Smooth muscle cell (in vitro differentiated cells): Measurements from ENCODE around the gene ASTN2. TPM values are rescaled to one million over a fixed set of nuclear protein-coding genes. Genes with fewer than 3 reads are reported as not detected.

Experiments
- DNase-seq: peaks from one replicate; lab custom pipeline; 2025; ENCODE audit not compliant: unreplicated experiment; lab: John Stamatoyannopoulos, UW
- H2AFZ ChIP-seq: fragments of 200-600 bp; sonication (generic); 2 replicates; pipeline ENCODE4 v1.6.0; 2016; ENCODE audit warnings: antibody characterized with exemption, low read depth, mild to moderate bottlenecking
- H3F3A ChIP-seq: fragments of 200-600 bp; sonication (generic); 2 replicates; pipeline ENCODE4 v1.6.0; 2017; ENCODE audit warnings: antibody characterized with exemption, low read depth
- H3K27ac ChIP-seq: fragments of 200-600 bp; sonication (generic); 2 replicates; pipeline ENCODE4 v1.5.1; 2016; ENCODE audit warnings: low read depth, mild to moderate bottlenecking
- H3K27me3 ChIP-seq: fragments of 200-600 bp; sonication (generic); 2 replicates; pipeline ENCODE4 v1.6.1; 2016; ENCODE audit warnings: low read depth, mild to moderate bottlenecking
- H3K36me3 ChIP-seq: fragments of 200-600 bp; sonication (generic); 2 replicates; pipeline ENCODE4 v1.5.1; 2016; ENCODE audit warnings: low read depth
- H3K4me1 ChIP-seq: fragments of 200-600 bp; sonication (generic); 2 replicates; pipeline ENCODE4 v1.5.1; 2016; ENCODE audit warnings: low read depth
- H3K4me2 ChIP-seq: fragments of 200-600 bp; sonication (generic); 2 replicates; pipeline ENCODE4 v1.6.0; 2016; ENCODE audit warnings: mild to moderate bottlenecking
- H3K4me3 ChIP-seq: fragments of 200-600 bp; sonication (generic); 2 replicates; pipeline ENCODE4 v1.5.1; 2016; ENCODE audit warnings: mild to moderate bottlenecking
- H3K79me2 ChIP-seq: fragments of 200-600 bp; sonication (generic); 2 replicates; pipeline ENCODE4 v1.6.0; 2016; ENCODE audit warnings: low read depth, mild to moderate bottlenecking
- H3K9ac ChIP-seq: fragments of 200-600 bp; sonication (generic); 2 replicates; pipeline ENCODE4 v1.6.0; 2016; ENCODE audit warnings: low read depth
- H3K9me3 ChIP-seq: fragments of 200-600 bp; sonication (generic); replicated peaks from 2 replicates; pipeline ENCODE4 v1.5.1; 2016; ENCODE audit warnings: low read depth
- H4K20me1 ChIP-seq: fragments of 200-600 bp; sonication (generic); 2 replicates; pipeline ENCODE4 v1.6.0; 2016; ENCODE audit warnings: low read depth
- CTCF ChIP-seq: fragments of 200-600 bp; sonication (generic); IDR thresholded peaks from 2 replicates; pipeline ENCODE4 v1.5.1; 2017; ENCODE audit warnings: borderline replicate concordance, mild to moderate bottlenecking, antibody characterized with exemption; ENCODE audit not compliant: insufficient read depth, poor library complexity, severe bottlenecking
- WGBS: methylation state at CpG from one replicate; pipeline ENCODE4 v1.1.7; 2016; ENCODE audit warnings: low lambda C conversion rate; 5-methylcytosine and 5-hydroxymethylcytosine counted together
- polyA plus RNA-seq: library from polyadenylated mRNA; unstranded; fragments of >200 nt; fragmentation: Nextera tagmentation; extraction: Ambion mirVana; gene quantifications from 2 replicates; pipeline ENCODE4 v1.2.1, GENCODE V29; 2016
- total RNA-seq: library from RNA; depleted of rRNA; stranded (reverse); fragments of >200 nt; gene quantifications from 2 replicates; pipeline ENCODE4 v1.2.3, GENCODE V29; 2014

Gene ASTN2
- total and polyA plus RNA-seq, 2 experiments from 2014 or later, result 6.5 to 6.7 TPM

DNA sequence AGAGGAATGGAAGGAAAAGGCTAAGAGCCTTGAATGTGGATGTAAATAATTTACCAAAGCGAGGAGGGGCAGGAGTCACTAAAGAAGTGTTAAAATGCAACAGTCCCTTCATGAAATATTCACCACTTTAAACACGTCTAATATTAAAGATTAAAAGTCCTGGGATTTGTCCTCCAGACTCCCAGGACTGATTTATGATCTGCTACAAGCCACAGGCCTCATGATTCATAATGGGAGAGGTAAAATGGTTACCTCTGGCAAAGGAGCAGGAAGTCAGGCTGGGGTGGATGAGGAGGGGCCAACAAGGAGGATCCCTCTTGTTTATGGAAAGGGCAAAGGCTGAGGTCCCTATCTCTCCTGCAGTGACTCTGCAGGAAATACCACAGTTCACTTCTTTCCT is 435.4 kb downstream of the ASTN2 start:
- 65% methylated on average over 2 of the region's 2 CpGs for whole genome bisulfite sequencing
- no peaks in the 10 kb centered on the region for H3F3A ChIP-seq
- H3K36me3 ChIP-seq, result no peaks in the 10 kb centered on the region
- H3K4me1 ChIP-seq, result no peaks in the 10 kb centered on the region
- no peaks in the 10 kb centered on the region for H4K20me1 ChIP-seq
- H2AFZ ChIP-seq, result no peak overlapping the region
- no peaks in the 10 kb centered on the region for H3K79me2 ChIP-seq
- TF ChIP-seq CTCF, result no peak
- H3K27me3 ChIP-seq, result no peaks in the 10 kb centered on the region
- no peak overlapping the region for H3K27ac ChIP-seq
- no peak overlapping the region for H3K9ac ChIP-seq
- no peak overlapping the region for H3K4me3 ChIP-seq
- no peak overlapping the region for H3K4me2 ChIP-seq
- no peak for DNase-seq
- H3K9me3 ChIP-seq, result no peaks in the 10 kb centered on the region

DNA sequence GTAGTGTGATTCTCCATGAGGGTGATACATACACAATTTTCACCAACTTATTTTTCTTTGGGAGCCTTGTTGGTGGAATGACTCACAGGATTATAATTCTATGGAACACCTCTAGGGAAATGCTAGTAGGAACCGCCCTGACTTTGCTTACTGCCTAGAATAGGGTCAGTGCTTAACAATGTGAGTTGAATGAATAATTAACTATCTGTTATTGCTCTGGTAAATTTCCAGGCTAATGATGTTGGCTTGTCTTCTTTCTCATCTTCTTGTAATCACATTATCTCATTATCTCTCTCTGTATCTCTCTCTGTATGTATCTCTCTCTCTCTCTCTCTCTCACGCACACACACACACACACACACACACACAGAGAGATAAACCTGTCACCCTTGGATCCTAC is 436.7 kb downstream of the ASTN2 start:
- no peaks in the 10 kb centered on the region for H3K9me3 ChIP-seq
- no peak overlapping the region for H2AFZ ChIP-seq
- H4K20me1 ChIP-seq, result no peaks in the 10 kb centered on the region
- H3K79me2 ChIP-seq, result no peaks in the 10 kb centered on the region
- no peak overlapping the region for H3K27ac ChIP-seq
- H3K4me1 ChIP-seq, result no peaks in the 10 kb centered on the region
- H3K4me2 ChIP-seq, result no peak overlapping the region
- 86% methylated on average over 2 of the region's 2 CpGs for WGBS
- no peaks in the 10 kb centered on the region for H3F3A ChIP-seq
- no peaks in the 10 kb centered on the region for H3K27me3 ChIP-seq
- no peaks in the 10 kb centered on the region for H3K36me3 ChIP-seq
- no peak overlapping the region for H3K9ac ChIP-seq
- no peak for TF ChIP-seq CTCF
- DNase-seq, result no peak
- no peak overlapping the region for H3K4me3 ChIP-seq

DNA sequence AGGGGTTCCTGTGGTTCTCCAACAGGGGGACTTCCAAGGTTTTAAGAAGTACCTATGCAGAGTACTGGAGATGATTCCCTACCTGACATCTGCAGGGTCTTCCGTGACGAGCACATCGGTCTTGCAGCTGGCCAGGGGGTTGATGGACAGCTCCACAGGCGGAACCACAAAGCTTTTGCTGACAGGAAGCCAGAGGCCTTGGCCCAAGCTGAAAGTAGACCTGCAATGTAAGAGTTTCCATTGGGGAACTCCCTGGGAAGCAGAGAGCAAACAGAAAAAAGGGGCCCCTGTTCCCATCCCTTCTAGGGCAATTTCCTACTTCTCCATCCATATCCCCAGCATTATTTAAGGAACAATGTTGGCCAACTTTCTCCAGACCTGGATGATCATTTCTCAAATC is 439.7 kb downstream of the ASTN2 start:
- Histone ChIP-seq H4K20me1 (no peaks in the 10 kb centered on the region), H3K4me1 (no peaks in the 10 kb centered on the region), H3K4me3 (no peak overlapping the region), H3K36me3 (no peaks in the 10 kb centered on the region), H3F3A (no peaks in the 10 kb centered on the region), H3K27me3 (no peaks in the 10 kb centered on the region), H3K27ac (no peak overlapping the region), H2AFZ (no peak overlapping the region), H3K9me3 (no peaks in the 10 kb centered on the region), H3K9ac (no peak overlapping the region), H3K79me2 (no peaks in the 10 kb centered on the region), H3K4me2 (no peak overlapping the region)
- WGBS, result 91% methylated on average over 4 of the region's 4 CpGs
- DNase-seq, result no peak
- no peak for TF ChIP-seq CTCF

DNA sequence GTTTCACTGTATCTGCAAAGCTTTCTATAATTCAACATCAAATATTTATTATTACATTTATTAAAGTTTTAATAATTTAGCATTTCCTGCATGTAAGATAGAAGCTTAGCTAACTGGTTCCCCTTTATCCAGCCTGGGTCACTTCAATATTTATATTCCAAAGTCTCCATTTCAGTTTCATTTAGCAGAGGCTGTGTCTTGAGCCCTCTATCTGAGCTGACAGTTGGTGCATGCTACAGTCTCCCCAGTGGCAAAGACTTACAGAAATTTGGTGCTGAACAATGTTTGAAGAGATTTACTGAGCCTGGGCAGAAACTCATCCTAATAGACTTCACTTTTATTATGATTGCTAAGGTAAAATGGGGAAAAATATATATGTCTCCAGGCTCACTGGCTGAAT is 448.7 kb downstream of the ASTN2 start:
- H3K4me2 ChIP-seq, result no peak overlapping the region
- no peaks in the 10 kb centered on the region for H3K79me2 ChIP-seq
- no peaks in the 10 kb centered on the region for H4K20me1 ChIP-seq
- H2AFZ ChIP-seq, result no peak overlapping the region
- no peak overlapping the region for H3K9ac ChIP-seq
- H3K4me3 ChIP-seq, result no peak overlapping the region
- no peak overlapping the region for H3K27ac ChIP-seq
- no peak for TF ChIP-seq CTCF
- no peaks in the 10 kb centered on the region for H3K27me3 ChIP-seq
- H3K36me3 ChIP-seq, result no peaks in the 10 kb centered on the region
- H3K9me3 ChIP-seq, result no peaks in the 10 kb centered on the region
- no peaks in the 10 kb centered on the region for H3K4me1 ChIP-seq
- DNase-seq, result no peak
- H3F3A ChIP-seq, result no peaks in the 10 kb centered on the region
